GM18868 (cell line): ENCODE measurements around the gene SETD7.

Experiments
- ATAC-seq: cut with Tn5 transposase; IDR thresholded peaks from one replicate; pipeline ENCODE4 v1.9.1; 2021; ENCODE audit warnings: mild to moderate bottlenecking, moderate library complexity; ENCODE audit not compliant: unreplicated experiment

SETD7 gene

GRCh38 chr4:139556071-139556723 lies at the start of gene SETD7:
Gene SETD7, minus strand, starts transcription at chr4:139556219. Its CDS starts 82 bp downstream, at chr4:139556137.
- ATAC-seq = peak; percentile 30

- no peak for ATAC-seq
Measured at GRCh38 chr4:139605516-139605915, 49.5 kb upstream of the SETD7 start.

- no peak for ATAC-seq
Measured at GRCh38 chr4:139603576-139604410, 47.8 kb upstream of the SETD7 start.

GRCh38 chr4:139602776-139603360 lies 46.8 kb upstream of the SETD7 start:
- ATAC-seq = no peak

- no peak for ATAC-seq
Measured at GRCh38 chr4:139600662-139601061, 44.6 kb upstream of the SETD7 start.

GRCh38 chr4:139599594-139600374 lies 43.8 kb upstream of the SETD7 start:
- ATAC-seq = no peak

GRCh38 chr4:139599076-139599475 lies 43.1 kb upstream of the SETD7 start:
- no peak for ATAC-seq

- ATAC-seq = no peak
Measured at GRCh38 chr4:139596684-139597279, 40.8 kb upstream of the SETD7 start.

- no peak for ATAC-seq
Measured at GRCh38 chr4:139596034-139596683, 40.1 kb upstream of the SETD7 start.

GRCh38 chr4:139594591-139595185 lies 38.7 kb upstream of the SETD7 start:
- no peak for ATAC-seq

- ATAC-seq = no peak
Measured at GRCh38 chr4:139593091-139593564, 37.1 kb upstream of the SETD7 start.

GRCh38 chr4:139589336-139590018 lies 33.5 kb upstream of the SETD7 start:
- no peak for ATAC-seq

- ATAC-seq = no peak
Measured at GRCh38 chr4:139587446-139587845, 31.4 kb upstream of the SETD7 start.

GRCh38 chr4:139585473-139585872 lies 29.5 kb upstream of the SETD7 start:
- no peak for ATAC-seq

GRCh38 chr4:139584784-139585183 lies 28.8 kb upstream of the SETD7 start:
- ATAC-seq = no peak

- ATAC-seq = no peak
Measured at GRCh38 chr4:139584013-139584412, 28.0 kb upstream of the SETD7 start.

GRCh38 chr4:139582044-139582443 lies 26.0 kb upstream of the SETD7 start:
- no peak for ATAC-seq

GRCh38 chr4:139581096-139581495 lies 25.1 kb upstream of the SETD7 start:
- ATAC-seq = no peak

- no peak for ATAC-seq
Measured at GRCh38 chr4:139576219-139576618, 20.2 kb upstream of the SETD7 start.
